ENCODE results near the gene TRAPPC8.
"Not testable (repeated sequence)": the region's sequence is repeated elsewhere in the genome, so short reads cannot be mapped to it uniquely, and the experiment has no call there.

TRAPPC8 gene

GRCh38 chr18:31830686-31831085, 112.2 kb downstream of the TRAPPC8 start:
- Histone ChIP-seq H3K4me1 (ENCODE audit: control insufficient read depth, insufficient read depth, low read length) (no peaks in the 10 kb centered on the region), H3K9ac (ENCODE audit: low read length) (no peak overlapping the region), H3K36me3 (ENCODE audit: control insufficient read depth, insufficient read depth, low read length) (peaks cover 7% of the 10 kb centered on the region), H3K4me3 (ENCODE audit: low read length) (no peak overlapping the region), H3K27me3 (ENCODE audit: control insufficient read depth, insufficient read depth, low read length) (no peaks in the 10 kb centered on the region), H3K9me3 (ENCODE audit: control insufficient read depth, low read length) (no peaks in the 10 kb centered on the region)

GRCh38 chr18:31828613-31829012, 114.3 kb downstream of the TRAPPC8 start:
- no peaks in the 10 kb centered on the region for H3K9me3 ChIP-seq (ENCODE audit: control insufficient read depth, low read length)
- H3K4me1 ChIP-seq (ENCODE audit: control insufficient read depth, insufficient read depth, low read length) = no peaks in the 10 kb centered on the region
- no peaks in the 10 kb centered on the region for H3K36me3 ChIP-seq (ENCODE audit: control insufficient read depth, insufficient read depth, low read length)
- H3K9ac ChIP-seq (ENCODE audit: low read length) = no peak overlapping the region
- H3K27me3 ChIP-seq (ENCODE audit: control insufficient read depth, insufficient read depth, low read length) = no peaks in the 10 kb centered on the region
- H3K4me3 ChIP-seq (ENCODE audit: low read length) = no peak overlapping the region

DNA sequence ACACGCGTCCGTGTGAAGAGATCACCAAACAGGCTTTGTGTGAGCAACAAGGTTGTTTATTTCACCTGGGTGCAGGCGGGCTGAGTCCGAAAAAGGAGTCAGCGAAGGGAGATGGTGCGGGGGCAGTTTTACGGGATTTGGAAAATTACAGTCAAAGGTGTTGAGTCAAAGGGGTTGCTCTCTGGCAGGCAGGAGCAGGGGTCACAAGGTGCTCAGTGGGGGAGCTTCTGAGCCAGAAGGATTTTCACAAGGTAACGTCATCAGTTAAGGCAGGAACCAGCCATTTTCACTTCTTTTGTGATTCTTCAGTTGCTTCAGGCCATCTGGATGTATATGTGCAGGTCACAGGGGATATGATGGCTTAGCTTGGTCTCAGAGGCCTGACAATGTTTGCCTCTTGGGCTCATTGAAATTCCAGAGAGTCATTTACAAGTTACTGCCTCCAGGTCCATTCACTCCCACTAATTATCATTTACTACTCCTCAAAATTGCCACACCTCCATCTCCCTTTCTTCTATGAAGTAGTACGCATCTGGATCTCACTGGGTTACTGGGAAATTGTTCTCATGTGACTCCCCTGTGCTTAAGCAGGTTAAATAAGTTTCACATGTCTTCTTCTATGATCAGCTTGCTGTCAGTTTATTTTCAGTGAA, 116.1 kb downstream of the TRAPPC8 start:
- H3K4me1 ChIP-seq (ENCODE audit: control insufficient read depth, insufficient read depth, low read length); H3K9ac ChIP-seq (ENCODE audit: low read length); H3K27me3 ChIP-seq (ENCODE audit: control insufficient read depth, insufficient read depth, low read length); H3K9me3 ChIP-seq (ENCODE audit: control insufficient read depth, low read length); H3K36me3 ChIP-seq (ENCODE audit: control insufficient read depth, insufficient read depth, low read length); H3K4me3 ChIP-seq (ENCODE audit: low read length): not testable (repeated sequence)

GRCh38 chr18:31825772-31826171, 117.2 kb downstream of the TRAPPC8 start:
- Histone ChIP-seq H3K4me1 (ENCODE audit: control insufficient read depth, insufficient read depth, low read length) (no peaks in the 10 kb centered on the region), H3K4me3 (ENCODE audit: low read length) (no peak overlapping the region), H3K27me3 (ENCODE audit: control insufficient read depth, insufficient read depth, low read length) (no peaks in the 10 kb centered on the region)

GRCh38 chr18:31821545-31822171, 121.3 kb downstream of the TRAPPC8 start:
- Histone ChIP-seq H3K4me3 (ENCODE audit: low read length) (no peak overlapping the region), H3K9ac (ENCODE audit: low read length) (no peak overlapping the region), H3K27me3 (ENCODE audit: control insufficient read depth, insufficient read depth, low read length) (no peaks in the 10 kb centered on the region), H3K4me1 (ENCODE audit: control insufficient read depth, insufficient read depth, low read length) (no peaks in the 10 kb centered on the region), H3K36me3 (ENCODE audit: control insufficient read depth, insufficient read depth, low read length) (no peaks in the 10 kb centered on the region), H3K9me3 (ENCODE audit: control insufficient read depth, low read length) (no peaks in the 10 kb centered on the region)

More at GRCh38 chr18:31825772-31826171, 117.2 kb downstream of the TRAPPC8 start:
- H3K9ac ChIP-seq (ENCODE audit: low read length) = no peak overlapping the region
- no peaks in the 10 kb centered on the region for H3K36me3 ChIP-seq (ENCODE audit: control insufficient read depth, insufficient read depth, low read length)
- no peaks in the 10 kb centered on the region for H3K9me3 ChIP-seq (ENCODE audit: control insufficient read depth, low read length)

GRCh38 chr18:31819925-31820229, 123.1 kb downstream of the TRAPPC8 start:
- H3K9me3 ChIP-seq (ENCODE audit: control insufficient read depth, low read length) = no peaks in the 10 kb centered on the region
- no peaks in the 10 kb centered on the region for H3K36me3 ChIP-seq (ENCODE audit: control insufficient read depth, insufficient read depth, low read length)
- no peak overlapping the region for H3K4me3 ChIP-seq (ENCODE audit: low read length)
- H3K27me3 ChIP-seq (ENCODE audit: control insufficient read depth, insufficient read depth, low read length) = no peaks in the 10 kb centered on the region
- H3K9ac ChIP-seq (ENCODE audit: low read length) = no peak overlapping the region
- no peaks in the 10 kb centered on the region for H3K4me1 ChIP-seq (ENCODE audit: control insufficient read depth, insufficient read depth, low read length)

- Histone ChIP-seq H3K36me3 (ENCODE audit: control insufficient read depth, insufficient read depth, low read length) (no peaks in the 10 kb centered on the region), H3K4me3 (ENCODE audit: low read length) (no peak overlapping the region), H3K27me3 (ENCODE audit: control insufficient read depth, insufficient read depth, low read length) (no peaks in the 10 kb centered on the region), H3K9ac (ENCODE audit: low read length) (no peak overlapping the region), H3K4me1 (ENCODE audit: control insufficient read depth, insufficient read depth, low read length) (no peaks in the 10 kb centered on the region), H3K9me3 (ENCODE audit: control insufficient read depth, low read length) (no peaks in the 10 kb centered on the region)
Observed at GRCh38 chr18:31819106-31819924, 123.6 kb downstream of the TRAPPC8 start.

DNA sequence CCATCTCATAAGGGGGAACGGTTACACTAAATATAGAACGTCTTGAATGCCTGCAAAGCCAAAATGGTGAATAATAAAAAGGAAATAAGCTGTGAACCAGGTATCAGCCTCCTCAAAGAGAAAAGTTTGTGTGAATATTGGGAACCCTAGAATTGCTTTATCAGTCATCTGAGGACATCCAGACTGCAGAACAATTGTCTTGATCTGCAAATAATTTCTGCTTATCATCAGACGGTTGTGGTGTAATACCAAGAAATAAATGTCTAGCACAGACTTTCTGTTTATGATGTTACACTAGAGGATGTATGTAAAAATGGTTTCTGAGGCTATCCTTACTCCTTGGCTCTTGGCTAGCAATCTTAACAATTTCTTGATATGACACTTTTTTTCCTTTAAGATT, 128.8 kb downstream of the TRAPPC8 start:
- Histone ChIP-seq H3K9me3 (ENCODE audit: control insufficient read depth, low read length) (no peaks in the 10 kb centered on the region), H3K4me1 (ENCODE audit: control insufficient read depth, insufficient read depth, low read length) (no peaks in the 10 kb centered on the region), H3K27me3 (ENCODE audit: control insufficient read depth, insufficient read depth, low read length) (no peaks in the 10 kb centered on the region), H3K4me3 (ENCODE audit: low read length) (no peak overlapping the region), H3K36me3 (ENCODE audit: control insufficient read depth, insufficient read depth, low read length) (no peaks in the 10 kb centered on the region), H3K9ac (ENCODE audit: low read length) (no peak overlapping the region)

- not testable (repeated sequence) for H3K9me3 ChIP-seq (ENCODE audit: control insufficient read depth, low read length); H3K4me1 ChIP-seq (ENCODE audit: control insufficient read depth, insufficient read depth, low read length); H3K4me3 ChIP-seq (ENCODE audit: low read length); H3K36me3 ChIP-seq (ENCODE audit: control insufficient read depth, insufficient read depth, low read length); H3K27me3 ChIP-seq (ENCODE audit: control insufficient read depth, insufficient read depth, low read length); H3K9ac ChIP-seq (ENCODE audit: low read length)
Observed at GRCh38 chr18:31810336-31811130, 132.4 kb downstream of the TRAPPC8 start.

- not testable (repeated sequence) for H3K9me3 ChIP-seq (ENCODE audit: control insufficient read depth, low read length); H3K36me3 ChIP-seq (ENCODE audit: control insufficient read depth, insufficient read depth, low read length); H3K9ac ChIP-seq (ENCODE audit: low read length); H3K4me1 ChIP-seq (ENCODE audit: control insufficient read depth, insufficient read depth, low read length); H3K4me3 ChIP-seq (ENCODE audit: low read length); H3K27me3 ChIP-seq (ENCODE audit: control insufficient read depth, insufficient read depth, low read length)
Observed at GRCh38 chr18:31809049-31809448, 133.9 kb downstream of the TRAPPC8 start.

DNA sequence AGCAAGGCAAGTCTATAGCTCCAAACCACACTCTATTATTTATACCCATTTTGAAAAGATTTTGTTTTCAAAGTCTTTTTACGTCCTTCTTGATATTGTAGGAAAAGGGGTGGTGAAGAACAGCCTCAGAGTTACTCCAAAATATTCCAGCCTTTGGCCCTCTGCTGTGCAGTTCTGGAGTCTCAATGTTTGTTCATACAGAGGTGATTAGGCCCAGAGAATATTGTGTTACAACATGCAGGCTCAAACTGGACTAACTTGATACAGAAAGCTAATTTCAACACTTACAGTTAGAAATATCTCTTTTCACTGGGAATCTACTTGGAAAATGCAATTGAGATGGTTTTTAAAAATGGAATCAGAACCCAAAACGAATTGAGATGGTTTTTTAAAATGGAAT, 141.8 kb downstream of the TRAPPC8 start:
- H3K4me3 ChIP-seq (ENCODE audit: low read length) = no peak overlapping the region

GRCh38 chr18:31799257-31799656, 143.7 kb downstream of the TRAPPC8 start:
- not testable (repeated sequence) for H3K27me3 ChIP-seq (ENCODE audit: control insufficient read depth, insufficient read depth, low read length); H3K36me3 ChIP-seq (ENCODE audit: control insufficient read depth, insufficient read depth, low read length)

More for the DNA sequence above, 141.8 kb downstream of the TRAPPC8 start:
- Histone ChIP-seq H3K27me3 (ENCODE audit: control insufficient read depth, insufficient read depth, low read length) (no peaks in the 10 kb centered on the region), H3K4me1 (ENCODE audit: control insufficient read depth, insufficient read depth, low read length) (no peaks in the 10 kb centered on the region), H3K9me3 (ENCODE audit: control insufficient read depth, low read length) (no peaks in the 10 kb centered on the region), H3K9ac (ENCODE audit: low read length) (no peak overlapping the region), H3K36me3 (ENCODE audit: control insufficient read depth, insufficient read depth, low read length) (no peaks in the 10 kb centered on the region)

More at GRCh38 chr18:31799257-31799656, 143.7 kb downstream of the TRAPPC8 start:
- not testable (repeated sequence) for H3K4me1 ChIP-seq (ENCODE audit: control insufficient read depth, insufficient read depth, low read length); H3K4me3 ChIP-seq (ENCODE audit: low read length); H3K9ac ChIP-seq (ENCODE audit: low read length); H3K9me3 ChIP-seq (ENCODE audit: control insufficient read depth, low read length)
